ENCODE results near the gene ALDH1L1. TPM values are rescaled to one million over a fixed set of nuclear protein-coding genes. Genes with fewer than 3 reads are reported as not detected.

Gene ALDH1L1
- total and polyA plus RNA-seq, 9 donors = 8.3 to 85.5 (median 45.1) TPM

GRCh38 chr3:126160243-126161210 lies 19.9 kb downstream of the ALDH1L1 start:
- intact Hi-C loops (cut with DNase I) = no loop called here
- TF ChIP-seq, protein P1, sequence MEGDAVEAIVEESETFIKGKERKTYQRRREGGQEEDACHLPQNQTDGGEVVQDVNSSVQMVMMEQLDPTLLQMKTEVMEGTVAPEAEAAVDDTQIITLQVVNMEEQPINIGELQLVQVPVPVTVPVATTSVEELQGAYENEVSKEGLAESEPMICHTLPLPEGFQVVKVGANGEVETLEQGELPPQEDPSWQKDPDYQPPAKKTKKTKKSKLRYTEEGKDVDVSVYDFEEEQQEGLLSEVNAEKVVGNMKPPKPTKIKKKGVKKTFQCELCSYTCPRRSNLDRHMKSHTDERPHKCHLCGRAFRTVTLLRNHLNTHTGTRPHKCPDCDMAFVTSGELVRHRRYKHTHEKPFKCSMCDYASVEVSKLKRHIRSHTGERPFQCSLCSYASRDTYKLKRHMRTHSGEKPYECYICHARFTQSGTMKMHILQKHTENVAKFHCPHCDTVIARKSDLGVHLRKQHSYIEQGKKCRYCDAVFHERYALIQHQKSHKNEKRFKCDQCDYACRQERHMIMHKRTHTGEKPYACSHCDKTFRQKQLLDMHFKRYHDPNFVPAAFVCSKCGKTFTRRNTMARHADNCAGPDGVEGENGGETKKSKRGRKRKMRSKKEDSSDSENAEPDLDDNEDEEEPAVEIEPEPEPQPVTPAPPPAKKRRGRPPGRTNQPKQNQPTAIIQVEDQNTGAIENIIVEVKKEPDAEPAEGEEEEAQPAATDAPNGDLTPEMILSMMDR (IDR thresholded peaks at IDR 0.05) = no peak
- TF ChIP-seq EP300 (IDR thresholded peaks at IDR 0.05) (no peak), POLR2A (IDR thresholded peaks at IDR 0.05) (no peak)
- H3K4me3 ChIP-seq = no peak overlapping the region
- H3K36me3 ChIP-seq = no peaks in the 10 kb centered on the region
- H3K27ac ChIP-seq = no peak overlapping the region
- H3K27me3 ChIP-seq = no peaks in the 10 kb centered on the region
- H3K4me1 ChIP-seq (ENCODE audit: insufficient read depth) = no peaks in the 10 kb centered on the region
- WGBS, 3 donors = 92 to 94% (median 93%) methylated on average over 10 of the region's 10 CpGs
- DNase-seq = no peak
- no peaks in the 10 kb centered on the region for H3K9me3 ChIP-seq

DNA sequence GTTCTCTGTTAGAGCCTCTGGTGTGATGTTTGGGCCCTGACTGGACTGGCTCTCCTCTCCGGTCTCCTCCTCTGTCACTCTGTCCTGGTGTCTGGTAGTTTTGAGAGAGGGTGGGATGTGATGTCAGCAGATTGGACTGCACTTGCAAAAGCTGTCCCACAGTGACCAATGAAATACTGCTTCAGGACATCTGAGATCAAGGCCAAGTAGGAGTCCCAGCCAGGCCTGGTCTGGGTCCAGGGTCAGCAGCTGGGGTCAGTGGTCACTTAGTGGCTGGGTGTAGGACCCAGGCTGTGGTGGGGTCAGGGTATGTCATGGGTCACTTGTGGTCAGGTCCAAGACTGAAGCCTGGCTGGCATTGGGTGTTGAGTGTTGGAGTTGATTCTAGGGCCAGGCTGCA lies 20.9 kb downstream of the ALDH1L1 start:
- Histone ChIP-seq H3K27me3 (no peaks in the 10 kb centered on the region), H3K4me3 (no peak overlapping the region), H3K4me1 (ENCODE audit: insufficient read depth) (no peaks in the 10 kb centered on the region), H3K36me3 (no peaks in the 10 kb centered on the region), H3K27ac (no peak overlapping the region), H3K9me3 (no peaks in the 10 kb centered on the region)
- no peak for DNase-seq
- 87 to 96% (median 92%) methylated on average over 1 of the region's 1 CpG for WGBS, 3 donors
- TF ChIP-seq, protein P1 (IDR thresholded peaks at IDR 0.05) = no peak
- TF ChIP-seq POLR2A (IDR thresholded peaks at IDR 0.05) = no peak
- TF ChIP-seq EP300 (IDR thresholded peaks at IDR 0.05) = no peak
- intact Hi-C loops (cut with DNase I) = no loop called here

DNA sequence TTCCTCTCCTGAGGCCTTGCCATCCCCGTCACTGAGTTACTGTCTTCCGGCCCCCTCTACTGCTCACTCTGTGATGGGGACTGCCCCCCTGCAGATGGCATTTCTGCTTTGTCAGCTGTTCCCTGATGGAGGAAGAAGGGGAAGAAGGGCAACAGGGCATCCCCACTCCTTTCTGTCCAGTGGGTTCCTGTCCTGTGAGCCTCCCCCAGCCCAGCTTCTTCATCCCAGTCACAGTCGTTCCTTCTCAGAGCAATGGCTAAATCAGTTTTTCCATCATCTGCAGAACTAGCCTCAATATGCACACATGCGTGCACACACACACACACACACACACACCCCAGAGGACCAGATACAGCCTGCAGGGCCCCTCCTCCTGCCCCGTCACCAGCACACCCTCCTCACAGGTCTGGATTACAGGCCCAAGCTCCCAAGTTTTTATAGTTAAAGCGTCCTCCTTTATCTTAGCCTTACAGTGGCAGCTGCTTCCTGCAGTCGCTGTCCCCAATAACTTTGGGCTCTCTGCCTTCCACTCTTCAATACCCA lies 21.4 kb downstream of the ALDH1L1 start:
- H3K27ac ChIP-seq = no peak overlapping the region
- H3K4me1 ChIP-seq (ENCODE audit: insufficient read depth) = no peaks in the 10 kb centered on the region
- H3K36me3 ChIP-seq = no peaks in the 10 kb centered on the region
- WGBS, 3 donors = 78 to 89% (median 83%) methylated on average over 7 of the region's 7 CpGs
- no peak overlapping the region for H3K4me3 ChIP-seq
- no peaks in the 10 kb centered on the region for H3K9me3 ChIP-seq
- TF ChIP-seq, protein P1 (IDR thresholded peaks at IDR 0.05) = no peak
- TF ChIP-seq EP300 (IDR thresholded peaks at IDR 0.05) (no peak), POLR2A (IDR thresholded peaks at IDR 0.05) (no peak)
- intact Hi-C loops (cut with DNase I) = no loop called here
- no peaks in the 10 kb centered on the region for H3K27me3 ChIP-seq
- no peak for DNase-seq

DNA sequence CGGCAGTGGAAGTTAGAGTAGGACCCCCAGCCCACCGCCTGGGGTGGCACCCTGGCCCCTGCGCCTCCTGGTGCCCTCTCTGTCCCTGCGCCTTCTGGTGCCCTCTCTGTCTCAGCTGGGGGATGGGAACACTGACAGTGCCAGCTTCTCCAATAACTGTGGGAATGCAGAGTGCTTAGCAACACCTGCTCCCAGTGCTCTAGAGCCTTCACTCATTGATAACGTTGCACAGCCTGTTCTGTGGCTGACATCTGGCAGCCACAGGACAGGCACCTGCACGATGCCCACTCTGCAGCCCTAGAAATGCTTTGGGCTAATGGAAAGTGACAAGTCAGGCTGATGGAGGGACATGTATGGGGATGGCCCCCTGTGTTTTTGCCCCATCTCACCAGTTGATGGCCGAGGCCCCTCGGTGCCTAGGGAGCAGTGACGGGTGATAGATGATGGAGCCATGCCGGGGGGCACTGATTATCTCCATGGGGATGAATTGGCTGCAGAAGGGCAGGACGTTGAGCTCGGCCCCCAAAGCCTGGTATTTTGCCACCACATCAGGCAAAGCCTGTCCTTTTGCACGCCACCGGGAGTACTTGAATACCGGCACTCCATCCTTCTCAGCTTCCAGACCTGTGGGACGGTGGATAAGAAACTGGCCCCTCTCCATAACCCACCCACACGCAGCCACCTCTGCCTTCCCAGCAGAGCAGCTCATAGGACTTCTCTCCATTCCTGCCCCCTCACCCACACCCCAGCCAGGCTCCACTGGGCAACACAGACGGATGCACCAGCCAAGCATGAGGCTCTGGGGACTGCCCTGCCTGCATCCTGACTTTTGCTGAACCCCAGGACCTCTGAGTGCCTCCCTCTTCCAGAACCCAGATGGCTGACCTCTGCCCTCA lies 22.1 kb downstream of the ALDH1L1 start:
- no peaks in the 10 kb centered on the region for H3K9me3 ChIP-seq
- no peak overlapping the region for H3K27ac ChIP-seq
- H3K27me3 ChIP-seq = no peaks in the 10 kb centered on the region
- 83 to 88% (median 85%) methylated on average over 18 of the region's 18 CpGs for WGBS, 3 donors
- H3K36me3 ChIP-seq = no peaks in the 10 kb centered on the region
- TF ChIP-seq EP300 (IDR thresholded peaks at IDR 0.05) (no peak), POLR2A (IDR thresholded peaks at IDR 0.05) (no peak)
- TF ChIP-seq, protein P1 (IDR thresholded peaks at IDR 0.05) = no peak
- DNase-seq = no peak
- intact Hi-C loops (cut with DNase I) = no loop called here
- no peaks in the 10 kb centered on the region for H3K4me1 ChIP-seq (ENCODE audit: insufficient read depth)
- H3K4me3 ChIP-seq = no peak overlapping the region

All from ovary (tissue), 9 donors.